ENCODE data around the gene LDLRAD4. TPM values are rescaled to one million over a fixed set of nuclear protein-coding genes. Genes with fewer than 3 reads are reported as not detected.

The LDLRAD4 gene
- total and polyA plus RNA-seq, 2 donors (not counting 1 experiment from before 2014, with no cell fraction given) = 13.9 to 35.7 TPM

DNA sequence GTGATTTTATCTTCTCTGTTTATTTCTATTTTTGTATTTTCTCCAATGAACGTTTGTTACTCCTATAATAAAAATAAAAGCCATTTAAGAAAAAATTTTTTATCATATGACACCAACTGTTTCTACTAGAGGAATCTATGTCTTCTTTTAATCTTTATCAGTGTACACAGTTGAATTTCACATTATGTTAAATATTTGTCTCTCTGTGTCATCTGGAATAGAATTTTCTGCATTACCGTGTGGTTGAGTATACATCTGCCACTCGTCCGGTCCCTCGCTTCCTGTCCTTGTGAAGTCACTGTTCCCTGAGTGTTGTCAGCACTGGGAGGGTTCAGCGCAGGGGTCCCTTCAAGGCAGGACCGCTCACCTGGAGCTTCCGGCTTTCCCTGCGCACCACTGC is 99.2 kb downstream of the LDLRAD4 start:
- Mint-ChIP-seq H3K27ac (no peak overlapping the region), H3K27me3 (peaks cover 4% of the 10 kb centered on the region), H3K4me3 (no peak overlapping the region), H3K9me3 (ENCODE audit: insufficient read depth) (peaks cover 10% of the 10 kb centered on the region), H3K4me1 (no peaks in the 10 kb centered on the region)
- Histone ChIP-seq H3K79me2 (ENCODE audit: control insufficient read depth, insufficient read depth, low read length) (no peaks in the 10 kb centered on the region), H3K4me1 (ENCODE audit: control insufficient read depth in 2 of 2, insufficient read depth in 2 of 2, low read length in 2 of 2) (no peaks in the 10 kb centered on the region), H3K9ac (ENCODE audit: low read length) (no peak overlapping the region), H4K20me1 (ENCODE audit: control insufficient read depth, insufficient read depth, low read length, poor library complexity, severe bottlenecking) (no peaks in the 10 kb centered on the region), H3K9me3 (ENCODE audit: control extremely low read depth in 1 of 3, control insufficient read depth in 2 of 3, insufficient read depth in 1 of 3, low read length in 2 of 3) (peaks cover 0 to 12% (median 11%) of the 10 kb centered on the region in 3 donors), H3K4me3 (ENCODE audit: control extremely low read depth in 1 of 5, extremely low read depth in 1 of 5, insufficient read depth in 1 of 5, low read depth in 2 of 5, low read length in 4 of 5) (no peak overlapping the region), H3K27ac (ENCODE audit: low read length in 2 of 2) (no peak overlapping the region), H2AFZ (ENCODE audit: insufficient read depth, low read depth, low read length, poor library complexity, severe bottlenecking) (no peak overlapping the region), H3K27me3 (replicated peaks in 1 of 4; ENCODE audit: control extremely low read depth in 1 of 4, control insufficient read depth in 3 of 4, insufficient read depth in 4 of 4, low read length in 3 of 4) (no peaks in the 10 kb centered on the region), H3K4me2 (replicated peaks; ENCODE audit: low read depth, low read length, poor library complexity, severe bottlenecking) (no peak overlapping the region), H3K36me3 (replicated peaks in 1 of 2; ENCODE audit: control extremely low read depth in 1 of 2, control insufficient read depth in 1 of 2, extremely low read depth in 1 of 2, insufficient read depth in 2 of 2, low read length in 1 of 2) (no peaks in the 10 kb centered on the region)
- 94% methylated on average over 7 of the region's 9 CpGs for WGBS (ENCODE audit: insufficient coverage)
- ChIA-PET POLR2A (no interaction called here), CTCF (no interaction called here)
- DNase-seq (no peak), ATAC-seq (ENCODE audit: low read depth) (no peak)
- intact Hi-C loops (cut with micrococcal nuclease) = no loop called here
- no peak for TF ChIP-seq CTCF (IDR thresholded peaks at IDR 0.05)
- no peak for TF ChIP-seq EZH2 (IDR thresholded peaks at IDR 0.05; ENCODE audit: borderline replicate concordance, insufficient read depth, low read depth, low read length, poor library complexity, severe bottlenecking)

- Histone ChIP-seq H2AFZ (ENCODE audit: insufficient read depth, low read depth, low read length, poor library complexity, severe bottlenecking) (no peak overlapping the region), H4K20me1 (ENCODE audit: control insufficient read depth, insufficient read depth, low read length, poor library complexity, severe bottlenecking) (no peaks in the 10 kb centered on the region), H3K9ac (ENCODE audit: low read length) (no peak overlapping the region), H3K27ac (ENCODE audit: low read length in 2 of 2) (no peak overlapping the region), H3K4me1 (ENCODE audit: control insufficient read depth in 2 of 2, insufficient read depth in 2 of 2, low read length in 2 of 2) (no peaks in the 10 kb centered on the region), H3K4me2 (replicated peaks; ENCODE audit: low read depth, low read length, poor library complexity, severe bottlenecking) (no peak overlapping the region), H3K27me3 (replicated peaks in 1 of 4; ENCODE audit: control extremely low read depth in 1 of 4, control insufficient read depth in 3 of 4, insufficient read depth in 4 of 4, low read length in 3 of 4) (no peaks in the 10 kb centered on the region), H3K36me3 (replicated peaks in 1 of 2; ENCODE audit: control extremely low read depth in 1 of 2, control insufficient read depth in 1 of 2, extremely low read depth in 1 of 2, insufficient read depth in 2 of 2, low read length in 1 of 2) (no peaks in the 10 kb centered on the region), H3K79me2 (ENCODE audit: control insufficient read depth, insufficient read depth, low read length) (no peaks in the 10 kb centered on the region), H3K4me3 (ENCODE audit: control extremely low read depth in 1 of 5, extremely low read depth in 1 of 5, insufficient read depth in 1 of 5, low read depth in 2 of 5, low read length in 4 of 5) (no peak overlapping the region), H3K9me3 (ENCODE audit: control extremely low read depth in 1 of 3, control insufficient read depth in 2 of 3, insufficient read depth in 1 of 3, low read length in 2 of 3) (peaks cover 0 to 12% (median 11%) of the 10 kb centered on the region in 3 donors)
- H3K4me3 Mint-ChIP-seq = no peak overlapping the region
- DNase-seq = no peak
- WGBS (ENCODE audit: insufficient coverage) = 93% methylated on average over 13 of the region's 19 CpGs
- ATAC-seq (ENCODE audit: low read depth) = no peak
- POLR2A ChIA-PET = no interaction called here
- H3K9me3 Mint-ChIP-seq (ENCODE audit: insufficient read depth) = peaks cover 10% of the 10 kb centered on the region
- H3K27me3 Mint-ChIP-seq = no peaks in the 10 kb centered on the region
- no peak overlapping the region for H3K27ac Mint-ChIP-seq
- intact Hi-C loops (cut with micrococcal nuclease) = no loop called here
- CTCF ChIA-PET = no interaction called here
- TF ChIP-seq CTCF (IDR thresholded peaks at IDR 0.05) = no peak
- no peak for TF ChIP-seq EZH2 (IDR thresholded peaks at IDR 0.05; ENCODE audit: borderline replicate concordance, insufficient read depth, low read depth, low read length, poor library complexity, severe bottlenecking)
- no peaks in the 10 kb centered on the region for H3K4me1 Mint-ChIP-seq
Observed at GRCh38 chr18:13318731-13319501, 100.4 kb downstream of the LDLRAD4 start.
